SK-N-SH (cell line): ENCODE data around the gene SPAG6.

Source experiments
- POLR2AphosphoS5 ChIP-seq: IDR thresholded peaks from 2 replicates; pipeline ENCODE4 v1.6.1; 2012; ENCODE audit warnings: low read depth, low read length
- RCOR1 ChIP-seq: fragments of 150-350 bp; IDR thresholded peaks from 2 replicates; pipeline ENCODE4 v1.6.1; 2017; ENCODE audit warnings: antibody characterized with exemption, low read length
- RXRA ChIP-seq: IDR thresholded peaks from 2 replicates; pipeline ENCODE4 v1.4.0; 2012; ENCODE audit warnings: low read depth, mild to moderate bottlenecking, borderline replicate concordance
- YY1 ChIP-seq: IDR thresholded peaks from 2 replicates; pipeline ENCODE4 v1.4.0; 2012; ENCODE audit warnings: low read depth, mild to moderate bottlenecking
- TF ChIP-seq, protein P1 (sequence below): fragments of 200-600 bp; sonication (generic); IDR thresholded peaks from 2 replicates; pipeline ENCODE4 v1.6.1; 2017; ENCODE audit warnings: antibody characterized with exemption, mild to moderate bottlenecking, moderate library complexity
- TF ChIP-seq, protein P2 (sequence below): IDR thresholded peaks from 2 replicates; pipeline ENCODE4 v1.4.0; 2012; ENCODE audit warnings: low read depth

DNA sequence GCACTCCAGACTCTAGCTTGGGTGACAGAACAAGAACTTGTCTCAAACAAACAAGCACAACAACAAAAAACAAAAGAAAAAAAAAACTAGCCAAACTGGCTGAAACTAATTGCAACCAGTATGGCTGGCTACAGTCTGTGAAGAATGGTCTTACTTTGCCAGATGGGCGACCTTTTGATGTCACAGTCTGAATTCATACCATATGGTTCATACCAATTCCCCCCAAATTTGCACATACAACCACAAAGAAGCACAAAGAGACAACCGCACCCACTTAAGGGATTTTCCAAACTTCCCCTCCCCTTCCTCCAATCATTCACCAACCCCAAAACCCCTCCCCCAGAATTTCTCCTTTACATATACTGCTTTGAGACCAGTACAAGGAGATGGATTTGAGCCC lies 114.2 kb downstream of the SPAG6 start:
- TF ChIP-seq POLR2AphosphoS5 (no peak), RCOR1 (no peak), RXRA (no peak), YY1 (no peak)
- TF ChIP-seq, protein P1, sequence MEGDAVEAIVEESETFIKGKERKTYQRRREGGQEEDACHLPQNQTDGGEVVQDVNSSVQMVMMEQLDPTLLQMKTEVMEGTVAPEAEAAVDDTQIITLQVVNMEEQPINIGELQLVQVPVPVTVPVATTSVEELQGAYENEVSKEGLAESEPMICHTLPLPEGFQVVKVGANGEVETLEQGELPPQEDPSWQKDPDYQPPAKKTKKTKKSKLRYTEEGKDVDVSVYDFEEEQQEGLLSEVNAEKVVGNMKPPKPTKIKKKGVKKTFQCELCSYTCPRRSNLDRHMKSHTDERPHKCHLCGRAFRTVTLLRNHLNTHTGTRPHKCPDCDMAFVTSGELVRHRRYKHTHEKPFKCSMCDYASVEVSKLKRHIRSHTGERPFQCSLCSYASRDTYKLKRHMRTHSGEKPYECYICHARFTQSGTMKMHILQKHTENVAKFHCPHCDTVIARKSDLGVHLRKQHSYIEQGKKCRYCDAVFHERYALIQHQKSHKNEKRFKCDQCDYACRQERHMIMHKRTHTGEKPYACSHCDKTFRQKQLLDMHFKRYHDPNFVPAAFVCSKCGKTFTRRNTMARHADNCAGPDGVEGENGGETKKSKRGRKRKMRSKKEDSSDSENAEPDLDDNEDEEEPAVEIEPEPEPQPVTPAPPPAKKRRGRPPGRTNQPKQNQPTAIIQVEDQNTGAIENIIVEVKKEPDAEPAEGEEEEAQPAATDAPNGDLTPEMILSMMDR: no peak
- TF ChIP-seq, protein P2, sequence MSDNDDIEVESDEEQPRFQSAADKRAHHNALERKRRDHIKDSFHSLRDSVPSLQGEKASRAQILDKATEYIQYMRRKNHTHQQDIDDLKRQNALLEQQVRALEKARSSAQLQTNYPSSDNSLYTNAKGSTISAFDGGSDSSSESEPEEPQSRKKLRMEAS: no peak
